Kidney glomerular epithelial cell (primary cell): ENCODE data around the gene MCCC1.
"Not testable (repeated sequence)": the region's sequence is repeated elsewhere in the genome, so short reads cannot be mapped to it uniquely, and the experiment has no call there.

ENCODE experiments used
- DNase-seq: peaks from one replicate; lab custom pipeline; 2025; lab: John Stamatoyannopoulos, UW

The MCCC1 gene

DNA sequence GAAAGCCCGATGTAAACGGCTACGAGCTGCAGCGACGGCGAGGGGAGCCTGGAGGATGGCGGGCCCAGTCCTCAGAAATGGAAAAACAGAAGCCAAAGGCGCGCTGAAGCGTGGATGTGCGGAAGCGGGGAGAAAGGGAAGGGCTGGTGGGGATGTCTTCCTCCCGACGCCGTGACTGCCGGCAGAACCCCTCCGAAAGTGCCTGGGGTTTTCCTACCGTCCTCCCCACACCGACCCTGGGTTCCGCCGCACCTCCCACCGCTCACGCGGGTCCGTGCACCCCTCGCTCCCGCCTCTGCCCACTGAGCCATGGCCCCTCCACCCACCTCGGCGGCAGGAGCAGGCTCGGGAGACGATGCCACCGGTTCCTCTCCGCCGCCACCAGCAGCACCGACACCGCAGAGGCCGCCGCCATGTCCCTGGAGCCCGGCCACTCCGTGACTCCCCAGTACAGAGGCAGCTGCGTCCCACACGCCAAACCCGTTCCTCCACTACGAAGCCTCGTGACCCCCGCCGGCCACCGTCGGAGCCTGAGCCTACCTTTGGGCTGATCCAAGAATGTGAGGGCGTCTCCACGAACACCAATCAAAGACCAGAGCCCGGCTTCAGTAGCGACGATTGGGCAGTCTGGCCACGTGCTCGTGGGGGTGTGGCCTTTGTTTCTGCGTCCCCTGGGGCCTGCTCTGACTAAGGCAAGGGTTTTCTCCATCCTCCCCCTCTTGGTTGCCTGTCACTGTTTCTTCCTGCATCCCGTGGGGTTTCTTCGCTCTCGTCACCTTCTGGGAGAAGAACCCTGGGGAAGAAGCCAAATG lies at the start of gene MCCC1:
Gene MCCC1, minus strand, starts transcription at position 471 of the 812 bp plus-strand sequence. Its CDS starts 56 bp downstream, at position 415.
- peak; percentile 99 for DNase-seq

DNA sequence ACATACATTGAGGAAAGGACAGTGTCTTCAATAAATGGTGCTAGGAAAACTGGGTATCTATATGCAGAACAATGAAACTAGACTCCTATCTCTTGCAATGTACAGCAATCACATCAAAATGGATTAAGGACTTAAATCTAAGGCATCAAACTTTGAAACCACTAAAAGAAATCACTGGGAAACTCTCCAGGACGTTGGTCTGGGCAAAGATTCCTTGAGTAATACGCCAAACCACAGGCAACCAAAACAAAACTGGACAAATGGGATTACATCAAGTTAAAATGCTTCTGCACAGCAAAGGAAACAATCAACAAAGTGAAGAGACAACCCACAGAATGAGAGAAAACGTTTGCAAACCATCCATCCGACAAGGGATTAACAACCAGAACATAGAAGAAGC lies 48.8 kb upstream of the MCCC1 start:
- DNase-seq, result no peak

DNA sequence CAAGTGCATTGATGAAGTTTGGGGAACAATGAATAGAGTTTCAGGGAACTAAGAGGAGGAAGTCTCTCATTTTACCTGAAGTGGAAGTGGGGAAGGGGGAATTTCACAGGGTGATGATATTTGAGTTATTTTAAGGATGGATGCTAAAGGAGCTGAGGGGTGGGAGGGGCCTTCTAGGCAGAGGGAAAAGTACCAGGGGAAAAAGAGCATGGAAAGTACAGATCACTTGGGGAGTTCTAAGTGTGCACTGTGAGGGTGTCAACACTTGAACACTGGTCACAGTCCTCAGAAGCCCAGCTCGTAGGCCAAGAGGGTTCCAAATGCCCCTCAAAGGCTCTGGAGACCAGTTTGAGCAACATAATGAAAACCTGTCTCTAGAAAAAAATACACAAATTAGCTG lies 45.1 kb upstream of the MCCC1 start:
- DNase-seq, result no peak

GRCh38 chr3:183142199-183142598 lies 42.9 kb upstream of the MCCC1 start:
- peak; percentile 8 for DNase-seq

DNA sequence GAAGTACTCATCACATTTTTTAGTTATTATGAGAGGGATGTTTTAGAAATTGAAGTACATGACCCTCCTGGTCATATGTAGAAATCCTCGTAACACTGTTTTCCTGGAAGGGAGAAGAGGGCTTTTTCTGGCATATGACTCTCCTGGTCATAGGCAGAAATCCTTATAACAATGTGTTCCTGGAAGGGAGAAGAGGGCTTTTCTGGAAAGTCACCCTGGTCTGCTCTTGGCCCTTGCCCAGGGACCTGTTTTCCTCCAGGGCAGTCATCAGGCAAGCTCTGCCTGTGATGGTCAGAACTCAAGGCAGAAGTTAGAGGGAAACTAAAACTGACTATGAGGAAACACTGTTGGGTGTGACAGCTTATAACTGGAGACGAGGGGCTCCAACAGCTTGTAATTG lies 35.5 kb upstream of the MCCC1 start:
- DNase-seq, result no peak

DNA sequence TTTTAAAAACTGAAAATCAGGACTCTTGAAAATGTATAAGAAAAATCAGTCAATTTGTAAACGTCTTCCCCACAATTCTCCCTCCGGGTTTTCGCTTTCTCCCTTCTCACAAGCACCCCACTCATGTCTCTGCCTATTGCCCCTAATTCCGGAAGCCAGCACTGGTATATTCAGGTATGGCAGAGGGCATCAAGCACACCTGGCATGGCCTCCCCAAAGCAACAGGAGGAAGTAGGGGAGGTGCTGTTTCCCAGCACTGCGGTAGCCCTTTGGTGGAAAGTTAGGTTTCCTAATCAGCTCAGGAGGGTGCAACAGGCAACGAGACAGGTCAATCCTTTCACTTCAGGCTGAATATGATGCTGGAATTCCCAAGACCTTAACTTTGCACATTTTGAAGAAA lies 33.1 kb upstream of the MCCC1 start:
- no peak for DNase-seq

GRCh38 chr3:183131735-183132134 lies 32.4 kb upstream of the MCCC1 start:
- DNase-seq, result no peak

DNA sequence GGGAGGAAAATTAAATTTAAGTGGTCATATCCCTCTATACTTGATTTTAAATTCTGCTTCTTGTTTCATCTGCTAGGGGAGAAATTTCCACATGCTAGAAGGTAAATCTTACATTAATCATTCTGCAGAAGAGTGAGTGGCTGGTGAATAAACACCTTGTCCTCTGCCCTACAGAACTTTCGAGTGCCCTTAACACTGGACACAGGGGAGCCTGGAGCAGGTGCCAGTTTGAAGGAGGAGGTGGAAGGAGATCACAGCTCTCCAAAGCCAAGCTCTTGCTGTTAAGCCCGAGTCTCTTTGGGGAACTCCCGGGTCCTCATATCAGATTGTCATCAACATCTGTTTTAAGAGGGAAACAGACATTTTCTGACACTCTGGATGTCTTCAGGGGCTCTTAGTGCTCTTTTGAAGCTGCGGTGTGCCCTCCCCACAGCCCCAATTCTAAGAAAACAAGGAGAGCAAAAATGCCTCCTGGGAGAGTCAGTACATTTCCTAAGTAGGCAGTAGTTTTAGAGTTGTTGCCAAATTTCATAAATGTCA lies 32.0 kb upstream of the MCCC1 start:
- DNase-seq, result no peak

DNA sequence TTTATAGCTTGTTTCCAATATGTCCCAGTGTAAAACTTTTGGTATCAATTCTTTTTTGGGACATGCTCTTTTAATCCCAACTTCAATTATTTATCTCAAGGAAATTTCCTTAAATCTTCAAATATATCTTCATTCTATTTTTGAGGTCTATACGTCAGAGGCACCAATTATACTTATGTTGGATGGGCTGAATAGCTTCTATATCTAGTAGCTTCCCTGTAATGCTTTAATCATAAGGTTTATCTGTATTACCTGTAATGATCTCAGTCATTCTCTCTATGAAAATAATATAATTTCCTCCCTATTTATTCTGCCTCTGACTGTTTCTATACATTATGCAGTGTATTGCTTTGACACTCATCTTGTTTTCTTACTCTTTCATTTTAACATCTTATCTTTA lies 29.9 kb upstream of the MCCC1 start:
- DNase-seq, result no peak

DNA sequence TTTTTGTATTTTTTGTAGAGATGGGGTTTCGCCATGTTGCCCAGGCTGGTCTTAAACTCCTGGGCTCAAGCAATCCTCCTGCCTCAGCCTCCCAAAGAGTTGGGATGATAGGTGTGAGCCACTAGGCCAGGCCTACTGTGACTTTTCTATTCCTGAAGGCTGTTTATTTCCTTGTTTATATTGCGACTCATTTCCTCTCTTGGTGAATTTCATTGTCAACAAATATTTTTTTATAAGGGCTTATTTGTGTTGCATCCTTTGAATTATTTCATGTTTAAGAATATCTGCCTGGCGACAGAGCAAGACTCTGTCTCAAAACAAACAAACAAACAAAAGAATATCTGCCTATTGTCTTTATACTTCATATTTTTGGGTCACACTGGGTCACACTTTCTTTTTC lies 29.4 kb upstream of the MCCC1 start:
- no peak for DNase-seq

GRCh38 chr3:183123891-183124290 lies 24.6 kb upstream of the MCCC1 start:
- no peak for DNase-seq

- peak; percentile 72 for DNase-seq
Observed at GRCh38 chr3:183122257-183122932, 23.1 kb upstream of the MCCC1 start.

DNA sequence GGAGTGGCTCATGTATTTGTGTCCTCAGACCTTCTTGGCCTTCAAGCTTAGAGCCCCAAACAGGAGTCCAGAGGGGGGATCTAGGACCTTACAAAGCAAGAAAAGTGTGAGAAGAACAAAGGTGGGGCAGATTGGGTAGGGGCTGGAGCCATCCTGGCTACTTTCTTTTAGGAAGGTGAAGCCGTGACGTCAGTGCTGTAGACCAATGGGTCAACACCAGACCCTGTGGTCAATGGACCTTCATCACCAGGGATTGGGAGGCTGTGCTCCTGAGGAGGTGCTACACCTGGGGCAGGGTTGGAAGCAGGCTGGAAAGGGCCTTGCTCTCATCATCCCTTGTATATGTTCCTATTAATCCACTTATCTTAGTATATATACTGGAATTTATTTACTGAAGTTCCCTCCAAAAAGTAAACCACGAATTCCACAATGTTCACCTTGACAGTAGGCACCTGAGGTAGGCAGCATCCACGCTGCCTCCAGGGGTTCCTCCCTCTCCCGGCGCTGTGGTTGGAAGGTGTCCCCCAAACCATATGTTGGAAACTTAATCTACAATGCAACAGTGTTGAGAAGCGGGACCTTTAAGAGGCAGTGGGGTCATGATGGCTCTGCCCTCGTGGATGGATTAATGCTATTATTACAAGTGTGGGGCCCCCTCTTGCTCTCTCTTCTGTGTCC lies 21.4 kb upstream of the MCCC1 start:
- DNase-seq, result no peak

GRCh38 chr3:183117056-183117455 lies 17.8 kb upstream of the MCCC1 start:
- no peak for DNase-seq

GRCh38 chr3:183116025-183116614 lies 16.8 kb upstream of the MCCC1 start:
- peak; percentile 9 for DNase-seq

DNA sequence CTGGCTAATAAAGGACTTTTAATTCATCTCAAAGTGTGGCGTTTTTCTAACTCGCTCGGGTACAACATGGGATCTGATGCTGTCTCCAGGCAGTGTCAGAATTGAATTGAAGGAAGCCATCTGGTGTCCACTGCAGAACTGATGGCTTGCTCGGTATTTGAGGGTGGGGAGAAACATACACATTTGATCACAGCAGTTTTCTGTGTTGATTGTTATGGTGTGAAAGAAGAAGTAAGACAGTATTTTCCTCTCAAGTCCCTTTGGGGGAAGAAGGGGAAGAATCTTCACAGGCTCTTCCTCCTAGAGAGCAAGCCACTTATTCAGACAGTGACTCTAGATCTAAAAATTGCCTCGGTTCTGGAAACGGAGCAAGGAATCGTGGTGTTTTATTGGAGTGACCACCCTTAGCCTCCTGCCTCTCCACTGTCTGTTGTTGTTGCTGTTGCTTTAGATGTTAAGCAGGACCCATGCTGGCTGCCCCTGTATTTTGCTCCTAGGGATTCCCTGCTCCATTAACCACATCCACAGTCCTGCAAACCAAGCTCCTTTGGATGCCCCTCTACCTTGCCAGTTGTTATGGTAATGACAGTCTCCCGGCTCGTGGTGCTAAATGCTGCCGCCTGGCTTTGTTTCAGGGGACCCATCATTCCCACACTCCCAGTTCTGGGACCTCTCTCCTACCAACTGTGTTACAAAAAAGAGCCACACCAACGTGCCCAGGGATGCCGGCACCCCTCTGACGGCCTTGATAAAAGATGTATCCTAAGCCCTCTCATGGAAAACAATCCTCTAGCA lies 15.3 kb upstream of the MCCC1 start:
- no peak for DNase-seq

DNA sequence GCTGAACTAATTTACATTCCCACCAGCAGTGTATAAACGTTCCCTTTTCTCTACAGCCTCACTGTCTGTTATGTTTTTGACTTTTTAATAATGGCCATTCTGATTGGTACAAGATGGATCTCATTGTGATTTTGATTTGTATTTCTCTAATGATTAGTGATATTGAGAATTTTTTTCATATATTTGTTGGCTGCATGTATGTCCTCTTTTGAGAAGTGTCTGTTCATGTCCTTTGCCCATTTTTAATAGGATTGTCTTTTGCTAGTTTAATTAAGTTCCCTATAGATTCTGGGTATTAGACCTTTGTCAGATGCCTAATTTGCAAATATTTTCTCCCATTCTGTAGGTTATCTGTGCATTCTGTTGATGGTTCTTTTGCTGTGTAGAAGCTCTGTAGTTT lies 10.6 kb upstream of the MCCC1 start:
- not testable (repeated sequence) for DNase-seq

DNA sequence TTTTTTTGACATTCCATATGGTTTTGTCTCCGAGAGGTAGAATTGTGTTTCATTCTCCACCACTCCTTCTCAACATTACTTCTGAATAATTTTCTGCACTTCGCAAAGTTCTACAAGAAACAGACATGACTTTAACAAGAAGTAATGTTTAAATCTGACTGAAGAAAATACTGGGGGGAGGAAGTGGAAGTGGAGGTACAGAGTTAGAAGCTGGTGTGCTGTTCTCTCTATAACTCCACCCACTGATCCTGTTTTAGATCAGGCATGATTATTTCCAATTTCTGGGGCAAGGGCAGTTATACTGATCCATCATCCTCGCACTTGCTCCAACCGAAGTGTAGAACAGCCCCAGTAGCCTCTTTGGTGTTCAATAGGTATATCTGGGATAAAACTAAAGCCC lies 9.2 kb upstream of the MCCC1 start:
- no peak for DNase-seq

DNA sequence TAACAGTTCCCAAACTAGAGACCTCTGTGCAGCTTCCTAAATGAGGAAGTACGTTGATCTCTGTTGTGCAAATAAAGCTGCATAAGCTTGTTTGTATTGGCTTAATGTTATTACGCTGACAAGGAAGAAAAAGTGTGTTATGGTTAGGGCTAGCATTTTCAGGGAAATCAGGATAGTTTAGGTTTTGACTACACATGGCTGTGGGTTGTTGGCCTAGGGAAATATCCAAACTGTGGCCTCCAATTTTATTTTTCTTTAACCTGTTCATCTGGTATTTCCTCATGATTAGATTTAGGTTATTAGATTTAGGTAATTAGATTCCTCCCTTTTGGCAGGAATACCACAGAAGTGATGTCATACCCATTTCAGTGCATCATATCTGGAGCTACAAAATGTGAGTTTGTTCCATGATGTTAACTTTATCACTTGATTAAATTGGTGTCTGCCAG lies 8.7 kb upstream of the MCCC1 start:
- peak; percentile 17 for DNase-seq

GRCh38 chr3:183107372-183107771 lies 8.1 kb upstream of the MCCC1 start:
- not testable (repeated sequence) for DNase-seq

GRCh38 chr3:183106635-183107034 lies 7.3 kb upstream of the MCCC1 start:
- no peak for DNase-seq
